ENCODE data around the gene CNTRL.

Gene CNTRL

GRCh38 chr9:121219530-121219929, 144.8 kb downstream of the CNTRL start:
- no peak overlapping the region for H3K4me3 ChIP-seq (ENCODE audit: low read depth, low read length)
- DNase-seq (ENCODE audit: low read depth), result no peak

DNA sequence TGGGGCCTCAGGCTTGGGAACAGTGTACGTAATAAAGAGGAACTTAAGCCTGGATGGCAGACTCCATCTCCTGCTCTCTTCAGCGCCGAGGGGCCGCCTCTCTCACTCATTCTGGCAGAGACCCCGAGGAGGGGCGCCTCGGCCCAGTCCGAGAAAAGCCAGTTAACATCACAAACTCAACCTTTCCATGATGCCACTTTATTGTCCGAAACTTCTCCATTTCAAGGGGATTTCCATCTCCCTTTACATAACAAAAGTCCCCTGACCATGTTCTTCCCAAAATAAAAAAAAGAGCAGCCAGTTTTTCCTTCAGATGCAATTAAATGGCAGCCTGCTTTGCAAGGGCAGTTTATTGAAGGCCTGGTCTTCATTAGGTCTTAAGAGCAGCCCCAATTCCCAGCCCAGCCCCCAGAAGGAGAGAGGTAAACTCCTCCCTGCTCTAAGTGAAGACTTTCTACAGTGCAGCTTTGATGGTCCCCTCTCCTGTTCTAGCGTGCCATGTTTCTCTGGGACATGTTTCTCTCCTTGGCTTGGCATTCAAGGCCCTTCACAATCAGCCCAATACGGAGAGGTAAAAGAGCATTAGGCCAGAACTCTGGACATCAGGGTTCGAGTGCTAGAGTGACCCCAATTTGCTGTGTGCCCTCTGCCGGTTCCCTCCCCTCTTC, 146.4 kb downstream of the CNTRL start:
- H3K4me3 ChIP-seq (ENCODE audit: low read depth, low read length), result no peak overlapping the region
- no peak for DNase-seq (ENCODE audit: low read depth)

DNA sequence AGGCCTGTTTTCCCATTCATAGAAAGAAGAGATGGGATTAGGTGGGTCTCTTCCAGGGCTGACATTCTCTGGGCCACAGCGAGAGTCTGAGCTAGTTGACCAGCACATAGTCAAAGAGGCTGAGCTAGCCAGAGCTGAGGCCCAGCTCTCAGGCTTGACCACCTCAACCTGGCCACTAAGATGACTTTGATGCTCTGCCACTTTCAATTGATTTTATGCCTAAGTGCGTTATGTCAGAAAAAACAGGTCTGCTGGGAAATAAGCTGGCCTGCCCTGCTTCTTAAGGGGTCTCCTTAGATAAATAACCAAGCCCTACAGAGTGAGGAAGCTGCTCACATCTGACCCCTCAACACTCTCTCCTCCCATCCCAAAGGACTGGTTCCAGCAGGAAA, 146.9 kb downstream of the CNTRL start:
- H3K4me3 ChIP-seq (ENCODE audit: low read depth, low read length), result no peak overlapping the region
- no peak for DNase-seq (ENCODE audit: low read depth)

DNA sequence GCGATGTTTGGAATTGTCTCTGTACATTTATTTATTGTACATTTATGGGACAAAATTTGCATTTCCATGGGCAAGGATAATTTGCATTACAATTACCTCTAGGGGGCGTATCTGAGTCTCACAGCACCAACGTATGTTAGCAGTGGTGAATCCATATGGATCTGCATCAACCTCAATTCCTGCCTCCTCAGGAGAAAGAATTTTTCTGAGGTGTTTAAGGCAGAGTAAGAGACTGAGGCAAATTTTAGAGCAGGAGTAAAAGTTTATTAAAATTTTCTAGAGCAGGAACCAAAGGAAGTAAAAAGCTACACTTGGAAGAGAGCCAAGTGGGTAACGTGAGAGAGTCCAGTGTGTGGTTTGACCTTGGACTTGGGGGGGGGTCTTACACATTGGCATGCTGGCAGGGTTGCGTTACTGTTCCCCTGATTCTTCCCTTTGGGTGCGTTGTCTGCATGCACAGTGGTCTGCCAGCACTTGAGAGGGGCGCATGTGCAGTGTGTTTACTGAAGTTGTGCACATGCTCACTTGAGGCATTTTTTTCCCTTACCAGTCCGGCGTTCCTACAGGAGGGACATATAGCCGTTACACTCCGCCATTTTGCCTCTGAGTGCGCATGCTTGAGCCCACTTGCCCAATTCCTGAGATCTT, 147.9 kb downstream of the CNTRL start:
- DNase-seq (ENCODE audit: low read depth), result no peak
- no peak overlapping the region for H3K4me3 ChIP-seq (ENCODE audit: low read depth, low read length)

DNA sequence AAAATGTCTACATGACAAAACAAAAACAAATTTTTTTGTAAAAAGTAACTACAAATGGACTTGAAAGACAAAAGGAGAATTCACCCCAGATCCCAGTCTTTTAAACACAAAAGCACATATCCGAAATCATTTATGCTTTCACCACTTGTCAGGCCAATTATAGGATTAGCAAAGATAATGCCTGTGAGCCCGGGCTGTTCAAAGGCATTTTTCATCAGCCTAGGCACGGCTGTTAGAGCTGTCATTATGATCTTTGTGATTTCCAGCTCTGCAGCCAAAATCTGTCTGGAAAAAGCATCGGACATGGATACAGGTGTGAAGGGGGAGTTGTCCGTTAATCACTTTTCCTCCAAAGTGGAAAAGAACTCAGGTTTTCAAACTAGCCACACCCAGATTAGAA, 150.5 kb downstream of the CNTRL start:
- no peak for DNase-seq (ENCODE audit: low read depth)
- H3K4me3 ChIP-seq (ENCODE audit: low read depth, low read length), result no peak overlapping the region

DNA sequence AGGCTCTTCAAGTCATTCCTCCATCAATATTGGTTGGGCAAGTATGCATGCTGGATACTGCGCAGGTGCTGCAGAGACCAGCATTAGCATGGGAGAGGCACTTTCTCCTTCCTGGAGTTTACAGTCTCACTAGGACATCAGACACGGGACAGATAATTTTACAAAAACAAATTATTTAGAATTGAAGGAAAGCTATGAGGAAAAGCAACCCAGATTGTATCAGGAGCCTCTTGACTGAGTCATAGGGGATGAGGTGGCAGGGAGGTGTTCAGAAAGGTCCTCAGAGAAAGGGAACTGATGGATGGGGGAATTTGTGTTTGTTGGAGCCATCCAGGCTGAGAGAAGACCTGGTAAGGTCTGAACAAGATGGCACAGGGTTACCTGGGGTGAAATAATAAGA, 151.4 kb downstream of the CNTRL start:
- DNase-seq (ENCODE audit: low read depth), result no peak
- H3K4me3 ChIP-seq (ENCODE audit: low read depth, low read length), result no peak overlapping the region

All from skeletal muscle cell (primary cell).